ENCODE data around the gene DDN.
A peak's percentile ranks its signal among the peaks of the same experiment; 100 is the strongest.

The DDN gene

DNA sequence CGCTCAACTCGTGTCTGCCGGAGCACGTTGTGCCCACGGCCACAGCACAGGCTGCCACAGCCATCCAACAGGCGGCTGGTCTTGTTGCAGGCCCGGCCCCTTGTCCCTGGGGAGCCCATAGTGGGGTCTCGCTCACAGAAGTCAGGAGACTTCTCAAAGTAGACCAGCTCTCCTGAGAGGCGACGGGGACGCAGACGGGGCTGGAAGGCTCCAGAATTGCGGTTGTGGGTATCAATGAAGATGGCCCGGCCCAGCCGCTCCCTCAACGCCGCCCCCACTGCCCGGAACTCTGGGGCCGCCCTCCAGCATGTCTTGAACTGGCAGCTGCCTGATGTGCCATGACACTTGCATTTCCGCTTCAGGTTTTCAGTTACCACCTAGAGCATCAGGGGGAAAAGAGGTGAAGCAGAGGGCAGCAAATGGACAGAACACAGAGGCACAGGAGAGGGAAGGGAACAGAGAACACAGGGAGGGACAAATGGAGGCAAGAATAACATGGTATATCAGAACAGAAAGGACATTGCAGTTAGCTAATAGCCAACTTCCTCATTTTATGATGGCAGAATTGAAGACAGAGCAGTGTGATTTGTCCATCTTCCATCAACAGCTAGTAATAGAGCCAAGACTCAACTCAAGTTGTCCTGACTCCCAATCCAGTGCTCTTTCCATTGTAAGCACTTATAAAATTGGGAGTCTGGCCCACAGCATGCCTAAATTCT is 32.8 kb downstream of the DDN start:
- no peak for DNase-seq (ENCODE audit: low read depth)

DNA sequence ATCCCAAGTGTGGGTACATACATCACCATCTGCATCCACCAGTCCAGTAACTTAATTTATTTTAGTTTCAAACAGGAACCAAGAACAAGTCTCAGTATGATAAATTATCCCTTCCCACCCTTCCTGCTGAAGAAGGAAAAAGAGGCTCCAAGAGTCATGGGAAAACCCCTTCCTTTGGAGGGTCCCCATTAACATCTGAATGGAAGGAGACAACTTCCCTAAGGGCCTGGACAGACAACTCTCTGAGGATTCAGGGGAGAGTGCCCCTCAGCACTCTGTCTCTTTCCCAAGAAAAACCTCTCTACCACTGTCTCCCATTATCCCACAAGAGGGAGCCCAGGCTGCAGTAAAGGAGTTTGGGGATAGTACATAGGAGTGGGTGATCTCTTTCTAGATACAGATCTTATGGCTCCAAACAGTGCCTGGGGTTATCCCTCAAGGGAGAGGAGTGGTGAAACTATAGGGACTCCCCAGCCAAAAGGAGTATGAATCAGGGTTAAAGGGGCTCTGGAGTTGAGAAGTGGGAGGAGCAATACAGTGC is 33.8 kb downstream of the DDN start:
- no peak for DNase-seq (ENCODE audit: low read depth)

DNA sequence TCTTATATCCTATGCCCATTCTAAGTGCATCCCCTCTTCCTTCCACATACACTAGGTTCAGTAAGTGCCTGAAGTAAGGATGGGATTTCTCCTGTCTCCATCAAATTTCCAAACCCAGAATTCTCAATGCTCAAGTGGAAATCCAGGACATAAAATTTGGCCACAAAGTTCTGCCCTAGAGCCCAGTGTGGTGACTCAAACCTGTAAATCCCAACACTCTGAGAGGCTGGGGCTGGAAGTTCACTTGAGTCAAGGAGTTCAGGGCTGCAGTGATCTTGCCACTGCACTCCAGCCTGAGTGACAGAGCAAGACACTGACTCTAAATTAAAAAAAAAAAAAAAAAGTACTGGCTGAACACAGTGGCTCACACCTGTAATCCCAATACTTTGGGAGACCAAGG is 37.4 kb downstream of the DDN start:
- DNase-seq (ENCODE audit: low read depth) = no peak

DNA sequence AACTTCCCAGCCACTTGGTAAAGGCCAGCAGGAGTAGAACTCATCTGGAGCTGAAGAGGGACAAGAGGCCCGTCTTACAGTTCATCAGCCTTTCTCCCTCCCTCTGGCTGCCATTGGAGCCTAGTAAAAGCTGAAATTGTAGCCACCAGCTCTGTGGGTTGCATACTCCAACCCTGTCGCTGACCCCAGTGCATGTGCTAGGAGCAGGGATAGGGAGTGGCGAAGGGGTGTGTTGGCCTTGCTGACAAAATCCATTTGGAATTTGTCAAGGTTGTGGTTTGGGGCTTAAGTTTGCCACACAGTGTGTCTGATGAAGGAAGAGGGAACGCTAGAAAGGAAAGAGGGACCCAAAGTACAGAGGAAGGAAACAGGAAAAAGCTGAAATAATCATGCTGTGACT is 37.8 kb downstream of the DDN start:
- no peak for DNase-seq (ENCODE audit: low read depth)

DNA sequence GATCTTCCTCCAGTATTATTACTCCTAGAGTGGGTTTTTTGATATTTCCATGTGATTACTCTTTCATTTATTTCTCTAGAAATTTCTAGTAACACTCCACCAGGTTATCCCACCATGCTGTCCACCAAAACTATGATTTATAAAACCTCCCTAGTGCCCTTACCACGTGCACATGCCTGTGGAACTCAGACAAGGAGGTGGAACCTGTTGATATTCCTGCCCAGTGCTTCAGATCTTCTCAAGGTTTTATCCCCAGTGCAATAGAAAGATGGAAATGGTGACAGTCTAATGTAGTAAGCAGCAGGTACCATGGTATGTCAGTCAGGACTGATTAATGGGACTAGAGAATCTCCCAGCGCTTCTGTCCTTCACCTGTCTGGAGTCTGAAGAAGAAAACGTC is 38.3 kb downstream of the DDN start:
- DNase-seq (ENCODE audit: low read depth) = no peak

DNA sequence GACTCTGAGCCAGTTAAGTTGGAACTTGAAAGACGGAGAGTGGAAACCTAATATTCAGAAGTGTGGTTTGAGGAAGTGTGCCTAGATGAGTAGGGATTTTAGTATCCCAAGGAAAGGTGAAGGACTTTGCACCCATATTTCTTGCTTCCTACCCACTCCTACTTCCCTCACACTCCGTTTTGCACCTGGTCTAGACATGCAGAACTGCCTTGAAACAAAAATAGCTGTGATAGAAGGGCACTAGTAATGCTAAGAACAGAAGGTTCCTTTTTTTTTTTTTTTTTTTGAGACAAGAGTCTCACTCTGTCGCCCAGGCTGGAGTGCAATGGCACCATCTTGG is 41.2 kb downstream of the DDN start:
- no peak for DNase-seq (ENCODE audit: low read depth)

DNA sequence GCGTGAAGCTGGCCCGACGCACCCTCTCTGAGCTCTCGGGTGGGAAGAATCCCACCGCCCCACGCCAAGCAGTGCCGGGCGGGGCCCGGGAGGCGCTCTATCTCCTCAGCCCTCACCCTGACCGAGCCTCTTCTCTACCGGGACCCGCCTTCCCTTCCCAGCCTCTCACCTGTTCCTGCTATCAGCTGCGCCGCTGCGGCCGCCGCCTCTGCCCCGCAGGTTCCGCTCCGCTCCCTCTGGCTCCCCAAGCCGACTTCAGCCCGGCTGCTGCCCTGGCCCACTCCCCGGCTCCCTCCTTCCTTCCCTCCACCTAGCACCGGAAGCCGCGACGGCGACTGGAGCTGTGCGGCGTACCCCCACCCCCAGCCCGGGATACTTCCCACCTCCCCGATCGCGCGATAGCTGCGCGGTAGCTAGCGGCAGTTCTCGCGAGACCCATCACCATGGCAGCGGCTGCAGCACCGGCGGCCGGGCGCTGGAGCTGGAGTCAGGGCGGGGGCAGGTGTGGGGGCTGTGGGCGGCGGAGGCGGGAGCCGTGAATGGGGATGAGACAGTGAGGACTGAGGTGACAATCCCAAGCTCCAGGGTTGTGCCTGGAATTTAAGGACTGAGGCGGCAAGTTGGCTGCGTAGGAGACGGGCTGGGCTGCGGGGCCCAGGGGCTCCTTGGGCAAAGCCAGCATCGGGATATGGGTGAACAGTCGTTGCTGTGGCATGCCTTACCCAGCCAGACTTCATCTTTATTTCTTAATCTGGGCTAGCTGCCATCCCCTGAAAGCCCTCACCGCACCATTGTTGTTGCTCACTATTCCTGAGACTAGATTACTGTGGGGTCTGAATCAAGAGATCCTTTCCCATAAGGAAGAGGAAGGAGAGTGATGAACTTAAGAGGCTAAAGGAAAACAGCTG is 41.8 kb downstream of the DDN start, which contains the start of gene ARF3:
ARF3 (minus strand) TSS at position 347 of the 908 bp plus-strand sequence. CDS start 16,392 bp downstream, outside the sequence.
- peak; percentile 86 for DNase-seq (ENCODE audit: low read depth)

DNA sequence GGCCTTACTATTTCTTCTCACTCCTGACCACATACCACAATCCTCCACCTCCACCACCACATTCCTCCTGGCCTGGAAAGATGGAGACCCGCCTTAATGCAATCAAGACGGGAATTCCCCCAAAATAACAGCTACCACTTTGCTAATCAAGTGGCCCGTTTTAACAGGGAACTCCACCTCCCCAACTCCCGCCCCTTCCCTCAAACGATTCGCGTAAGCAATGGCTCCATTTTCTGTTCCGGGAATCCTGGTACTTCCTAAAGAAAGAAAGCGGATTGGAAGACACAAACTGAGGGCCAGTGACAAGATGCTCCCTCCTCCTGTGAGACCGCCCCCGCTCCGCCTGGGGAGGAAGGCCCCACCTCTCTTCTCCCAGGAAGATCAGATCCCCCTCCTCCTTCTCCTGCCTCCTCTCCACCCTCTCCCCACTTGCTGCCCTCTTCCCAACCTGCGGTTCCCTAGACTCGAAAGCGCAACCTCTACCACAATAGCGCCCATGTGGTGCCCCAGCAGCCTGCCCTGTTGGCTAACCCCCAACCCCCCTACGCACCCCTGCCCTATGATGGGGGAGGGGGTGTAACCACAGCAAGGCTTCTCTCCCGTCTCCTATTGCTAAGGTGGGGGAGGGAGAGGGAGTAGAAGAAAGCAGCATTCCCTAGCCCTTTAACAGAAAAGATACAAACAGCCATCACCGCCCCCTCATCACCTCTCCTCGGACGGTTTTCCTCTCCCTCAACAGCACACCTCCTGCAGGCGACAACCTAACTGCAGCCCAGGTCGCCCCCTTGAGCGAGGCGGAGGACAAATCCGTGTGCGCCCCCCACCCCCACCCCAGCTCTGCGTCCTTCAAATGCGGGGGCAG is 42.7 kb downstream of the DDN start:
- no peak for DNase-seq (ENCODE audit: low read depth)

DNA sequence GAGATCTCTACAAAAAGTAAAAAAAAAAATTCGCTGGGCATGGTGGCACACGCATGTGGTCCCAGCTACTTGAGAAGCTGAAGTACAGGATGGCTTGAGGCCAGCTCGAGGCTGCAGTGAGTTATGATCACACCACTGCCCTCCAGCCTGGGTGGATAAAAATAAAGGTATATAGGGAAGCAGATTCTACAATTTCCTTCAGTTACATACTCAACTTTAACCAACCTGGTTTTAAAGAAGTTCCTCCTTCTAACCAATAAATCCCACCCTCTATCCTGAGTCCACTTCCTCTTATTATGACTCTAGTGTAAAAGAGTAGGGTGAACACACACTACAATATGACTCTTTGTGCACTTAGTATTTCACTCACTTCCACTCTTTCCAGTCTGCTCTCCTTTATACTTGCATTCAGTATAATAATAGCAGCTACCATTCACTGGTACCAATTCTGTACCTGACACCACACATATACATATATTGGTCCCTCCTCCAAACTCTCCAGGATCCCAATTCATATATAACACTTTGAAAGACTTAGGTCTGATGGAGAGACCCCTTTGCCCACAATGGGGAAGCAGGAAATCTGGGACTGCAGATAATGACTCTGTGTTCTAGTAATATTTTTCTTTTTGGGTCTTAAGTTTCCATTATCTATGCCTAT is 44.2 kb downstream of the DDN start:
- no peak for DNase-seq (ENCODE audit: low read depth)

DNA sequence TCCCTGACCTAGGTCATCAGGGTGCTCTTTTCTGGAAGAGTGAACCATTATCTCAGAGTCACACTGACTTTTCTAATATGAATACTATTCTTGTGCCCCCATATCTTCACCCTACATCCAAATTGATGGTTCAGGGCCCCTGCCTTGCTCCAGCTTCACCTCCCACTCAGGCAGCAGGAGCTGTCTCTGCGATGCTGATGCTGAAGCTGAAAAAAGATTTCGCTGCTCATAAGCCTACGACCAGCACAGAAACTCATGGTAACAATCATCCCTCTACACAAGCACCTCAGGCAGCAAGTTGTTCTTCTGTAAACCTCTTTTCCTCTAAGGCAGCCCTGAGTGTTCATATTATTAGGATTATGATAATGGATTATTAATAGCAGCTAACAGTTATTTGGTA is 45.1 kb downstream of the DDN start:
- DNase-seq (ENCODE audit: low read depth) = no peak

DNA sequence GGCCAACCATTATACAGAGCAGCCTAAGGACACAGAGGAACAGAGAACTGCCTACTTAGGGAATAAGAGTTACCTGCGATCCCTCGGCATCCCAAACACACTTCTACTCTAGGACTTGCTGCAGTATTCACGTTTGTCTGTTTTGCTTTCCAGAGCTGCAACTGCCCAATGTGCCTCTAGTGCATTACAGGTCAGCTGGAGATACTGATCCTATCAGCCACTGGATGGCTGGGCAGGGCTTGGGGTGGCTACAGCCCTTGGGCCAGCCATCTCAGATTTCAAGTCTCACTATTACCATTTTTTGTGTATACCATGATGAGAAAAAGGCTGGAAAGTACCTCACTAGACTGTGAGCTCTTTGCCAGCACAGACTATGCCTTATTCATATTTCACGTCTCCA is 46.5 kb downstream of the DDN start:
- no peak for DNase-seq (ENCODE audit: low read depth)

DNA sequence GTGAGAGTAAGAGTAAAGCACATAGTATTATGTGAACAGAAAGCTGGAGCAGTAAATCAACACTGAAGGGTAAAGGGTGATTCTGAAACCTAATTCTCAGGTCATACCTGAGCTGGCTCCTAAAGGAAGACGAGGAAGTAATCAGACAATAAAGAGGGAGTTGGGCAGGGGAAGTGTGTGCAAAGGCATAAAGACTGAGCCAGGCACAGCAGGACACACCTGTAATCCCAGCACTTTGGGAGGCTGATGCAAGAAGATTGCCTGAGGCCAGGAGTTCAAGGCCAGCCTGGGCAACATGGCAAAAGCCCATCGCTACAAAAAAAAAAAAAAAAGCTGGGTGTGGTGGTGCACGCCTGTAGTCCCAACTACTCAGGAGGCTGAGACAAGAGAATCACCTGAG is 51.4 kb downstream of the DDN start:
- no peak for DNase-seq (ENCODE audit: low read depth)

DNA sequence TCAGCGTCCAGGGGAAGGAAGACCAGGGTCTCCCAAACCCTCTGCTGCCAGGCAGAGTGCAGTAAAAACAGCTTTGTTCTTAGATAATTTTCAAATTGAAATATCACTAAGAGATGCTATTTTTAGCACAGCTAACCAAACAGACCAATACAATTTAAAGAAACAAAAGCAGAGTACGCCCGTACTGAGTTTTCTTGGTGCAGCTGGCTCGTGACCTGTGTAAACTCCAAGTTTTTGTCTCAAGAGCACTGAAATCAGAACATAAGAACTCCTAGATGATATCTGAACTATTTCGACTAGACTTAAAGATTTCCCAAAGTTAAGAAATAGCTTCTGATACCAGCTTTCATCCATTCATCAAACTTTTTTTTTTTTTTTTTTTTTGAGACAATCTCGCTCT is 52.2 kb downstream of the DDN start:
- no peak for DNase-seq (ENCODE audit: low read depth)

DNA sequence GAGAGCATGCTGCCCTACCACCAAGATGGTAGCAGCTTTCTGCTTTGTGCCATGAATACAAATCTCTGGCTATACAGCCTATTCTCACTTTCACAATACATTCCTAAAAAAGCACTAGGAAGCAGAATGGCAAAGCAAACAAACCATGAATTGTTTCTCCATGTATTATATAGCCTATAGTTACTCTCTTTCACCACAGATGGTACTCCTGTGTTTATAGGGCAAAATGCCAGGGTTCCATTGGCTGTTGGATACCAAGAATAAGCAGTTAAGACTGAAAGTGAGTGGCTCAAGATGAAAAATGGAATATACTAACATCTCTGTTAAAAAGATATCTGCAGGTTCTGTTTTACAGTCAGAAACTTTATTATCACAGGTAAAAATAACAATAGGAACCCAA is 53.0 kb downstream of the DDN start:
- DNase-seq (ENCODE audit: low read depth) = no peak
